GM12891 (cell line): ENCODE data around the gene ANGEL1. TPM values are rescaled to one million over a fixed set of nuclear protein-coding genes. Genes with fewer than 3 reads are reported as not detected.

Experiments
- DNase-seq: peaks from one replicate; pipeline ENCODE4 v3.0.0; 2011; ENCODE audit warnings: low spot score; ENCODE audit not compliant: insufficient read length
- FAIRE-seq: peaks from 2 replicates; lab custom pipeline; 2011; peaks lifted over from hg19 to GRCh38; lab: Jason Lieb, UNC
- PAX5 ChIP-seq: IDR thresholded peaks from 2 replicates; pipeline ENCODE4 v1.6.1; 2011; ENCODE audit warnings: low read length, moderate library complexity, mild to moderate bottlenecking; ENCODE audit not compliant: insufficient read depth, severe bottlenecking
- POLR2A ChIP-seq: IDR thresholded peaks from 2 replicates; pipeline ENCODE4 v1.6.1; 2011; ENCODE audit warnings: low read depth, low read length, control low read depth
- POLR2AphosphoS5 ChIP-seq: IDR thresholded peaks from 2 replicates; pipeline ENCODE4 v1.6.1; 2011; ENCODE audit warnings: low read depth, low read length, control low read depth
- POU2F2 ChIP-seq: IDR thresholded peaks from 2 replicates; pipeline ENCODE4 v1.6.1; 2011; ENCODE audit warnings: low read depth, mild to moderate bottlenecking, control low read depth, low read length, moderate library complexity
- SPI1 ChIP-seq: IDR thresholded peaks from 2 replicates; pipeline ENCODE4 v1.6.1; 2011; ENCODE audit warnings: low read depth, low read length, control low read depth
- TAF1 ChIP-seq: IDR thresholded peaks from 2 replicates; pipeline ENCODE4 v1.6.1; 2011; ENCODE audit warnings: low read depth, low read length, control low read depth
- polyA plus RNA-seq: library from polyadenylated mRNA; unstranded; fragments of >200 nt; gene quantifications from one replicate; pipeline ENCODE4 v1.2.1, GENCODE V29; 2012; ENCODE audit warnings: low read depth, missing spikeins, inconsistent platforms; ENCODE audit not compliant: missing spikeins

ANGEL1 gene, protein sequence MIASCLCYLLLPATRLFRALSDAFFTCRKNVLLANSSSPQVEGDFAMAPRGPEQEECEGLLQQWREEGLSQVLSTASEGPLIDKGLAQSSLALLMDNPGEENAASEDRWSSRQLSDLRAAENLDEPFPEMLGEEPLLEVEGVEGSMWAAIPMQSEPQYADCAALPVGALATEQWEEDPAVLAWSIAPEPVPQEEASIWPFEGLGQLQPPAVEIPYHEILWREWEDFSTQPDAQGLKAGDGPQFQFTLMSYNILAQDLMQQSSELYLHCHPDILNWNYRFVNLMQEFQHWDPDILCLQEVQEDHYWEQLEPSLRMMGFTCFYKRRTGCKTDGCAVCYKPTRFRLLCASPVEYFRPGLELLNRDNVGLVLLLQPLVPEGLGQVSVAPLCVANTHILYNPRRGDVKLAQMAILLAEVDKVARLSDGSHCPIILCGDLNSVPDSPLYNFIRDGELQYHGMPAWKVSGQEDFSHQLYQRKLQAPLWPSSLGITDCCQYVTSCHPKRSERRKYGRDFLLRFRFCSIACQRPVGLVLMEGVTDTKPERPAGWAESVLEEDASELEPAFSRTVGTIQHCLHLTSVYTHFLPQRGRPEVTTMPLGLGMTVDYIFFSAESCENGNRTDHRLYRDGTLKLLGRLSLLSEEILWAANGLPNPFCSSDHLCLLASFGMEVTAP
- 7.7 TPM for polyA plus RNA-seq

DNA sequence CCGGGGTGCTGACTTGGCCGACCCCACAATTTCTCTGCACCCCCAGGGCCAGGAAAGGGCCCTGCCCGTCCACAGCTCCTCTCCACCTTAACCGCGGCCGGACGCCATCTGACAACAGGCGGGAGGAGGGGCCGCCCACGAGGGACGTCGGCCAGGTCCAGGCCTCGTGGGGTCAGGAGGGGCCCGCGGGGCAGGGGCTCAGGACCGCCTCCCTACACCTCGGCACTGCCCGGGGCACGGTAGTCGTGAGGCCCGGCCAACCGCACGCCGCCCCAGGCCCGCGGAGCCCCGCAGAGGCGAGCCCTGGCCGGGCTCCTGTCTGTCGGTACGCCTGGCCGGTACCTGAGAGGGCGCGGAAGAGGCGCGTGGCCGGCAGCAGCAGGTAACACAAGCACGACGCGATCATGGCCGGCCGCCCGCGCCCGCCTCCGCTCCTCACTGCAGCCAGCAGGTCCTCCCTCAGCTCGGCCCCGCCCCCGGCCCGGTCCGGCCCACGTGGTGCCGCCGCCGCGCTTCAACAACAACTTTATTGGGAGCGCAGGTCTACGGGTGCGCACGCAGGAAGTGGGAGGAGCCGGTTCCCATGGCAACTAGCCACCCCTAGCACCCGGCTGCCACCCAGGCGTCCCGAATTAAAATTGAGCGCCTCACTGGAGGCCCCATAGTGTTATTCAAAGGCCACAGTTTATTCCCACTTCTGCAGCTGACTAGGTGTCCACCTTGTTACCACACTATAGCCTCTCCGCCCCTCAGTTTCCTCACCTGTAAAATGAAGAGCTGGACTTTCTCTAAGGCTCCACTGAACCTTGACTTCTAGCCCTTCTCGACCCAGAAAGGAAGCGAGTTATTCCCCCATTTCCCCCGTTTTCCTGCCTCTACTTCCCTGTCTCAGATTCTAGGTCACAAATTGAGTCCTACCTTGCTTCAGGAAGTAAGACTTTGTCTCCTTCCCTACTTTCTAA, at the start of gene ANGEL1:
ANGEL1 (minus strand) TSS at position 461 of the 962 bp plus-strand sequence; CDS start at position 406, 55 bp downstream.
- TF ChIP-seq POLR2AphosphoS5 (peak; percentile 73), POLR2A (peak; percentile 72), POU2F2 (peak; percentile 9; the same call in 1 of the 2 replicates), SPI1 (peak; percentile 19; the same call in 1 of the 2 replicates), TAF1 (peak; percentile 36; the same call in 1 of the 2 replicates), PAX5 (no peak)
- DNase-seq, result peak; percentile 80
- FAIRE-seq, result peak; percentile 99

DNA sequence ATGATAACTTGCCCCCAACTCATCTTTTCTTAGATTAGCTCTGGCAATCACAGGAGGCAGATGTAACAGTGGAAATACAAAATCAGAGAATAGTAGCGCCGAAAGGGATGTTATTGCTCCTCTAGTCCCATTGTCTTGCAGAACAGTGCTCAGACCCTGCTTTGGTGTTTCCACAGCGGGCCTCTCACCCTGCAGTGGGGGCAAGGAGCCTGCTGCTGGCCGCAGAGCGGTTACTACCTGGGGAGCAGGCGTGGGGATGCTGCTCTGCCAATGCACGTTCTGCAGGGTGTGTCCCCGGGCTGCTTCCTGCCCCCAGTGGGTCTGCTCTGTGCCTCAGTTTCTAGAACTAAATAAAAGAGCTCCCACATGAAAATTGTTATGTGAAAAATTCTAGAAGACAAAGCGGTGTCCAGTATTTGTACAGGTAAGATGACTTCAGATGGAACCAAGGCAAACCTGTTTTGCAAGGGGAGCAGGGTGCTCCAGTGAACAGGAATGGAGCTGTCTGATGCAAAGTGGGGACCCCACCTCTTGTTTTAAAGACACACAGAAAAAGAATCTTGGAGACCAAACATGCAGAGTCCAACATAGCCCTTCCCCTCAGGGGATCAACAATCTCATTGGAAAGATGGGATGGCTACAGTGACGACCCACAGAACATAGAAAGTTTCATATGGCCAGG, 49.0 kb upstream of the ANGEL1 start:
- TF ChIP-seq PAX5, result no peak
- no peak for FAIRE-seq
- no peak for DNase-seq

DNA sequence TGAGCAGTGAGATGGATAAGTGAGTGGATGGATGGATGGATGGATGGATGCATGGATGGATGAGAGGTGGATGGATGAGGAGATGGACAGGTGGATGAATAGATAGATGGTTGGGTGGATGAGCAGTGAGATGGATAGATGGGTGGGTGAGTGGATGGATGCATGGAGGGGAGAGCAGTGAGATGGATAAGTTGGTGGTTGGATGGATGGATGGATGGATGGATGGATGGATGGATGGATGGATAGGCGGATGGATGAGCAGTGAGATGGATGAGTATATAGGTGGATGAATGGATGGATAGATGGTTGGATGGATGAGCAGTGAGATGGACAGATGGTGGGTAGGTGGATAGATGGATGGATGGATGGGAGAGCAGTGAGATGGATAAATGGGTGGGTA, 44.1 kb upstream of the ANGEL1 start:
- no peak for FAIRE-seq
- TF ChIP-seq POU2F2 (no peak), SPI1 (no peak), POLR2A (no peak), TAF1 (no peak), PAX5 (no peak), POLR2AphosphoS5 (no peak)

DNA sequence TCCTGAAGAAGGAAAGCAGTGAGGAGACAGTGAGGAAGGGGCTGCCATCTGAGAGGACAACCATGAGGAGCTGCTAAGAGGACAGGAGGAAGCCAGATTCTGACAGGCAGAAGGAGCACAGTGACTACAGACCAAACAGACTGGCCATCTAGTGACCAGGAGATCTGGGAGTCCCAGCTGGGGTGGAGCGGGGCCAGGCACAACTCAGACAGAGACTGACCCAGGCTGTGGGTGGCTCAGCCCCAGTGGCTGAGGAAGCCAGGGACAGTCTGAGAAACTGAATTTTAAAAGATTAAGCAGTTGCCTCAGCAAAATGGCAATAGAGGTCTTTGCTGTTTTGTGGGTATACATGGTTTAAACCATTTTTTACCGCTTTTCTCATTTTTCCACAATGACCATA, 42.4 kb upstream of the ANGEL1 start:
- FAIRE-seq, result no peak
- TF ChIP-seq SPI1 (no peak), POLR2AphosphoS5 (no peak), TAF1 (no peak), POU2F2 (no peak), PAX5 (no peak), POLR2A (no peak)
- DNase-seq, result no peak

More for the DNA sequence above, 44.1 kb upstream of the ANGEL1 start:
- DNase-seq, result no peak

- DNase-seq, result no peak
- no peak for FAIRE-seq
- TF ChIP-seq POLR2AphosphoS5 (no peak), POU2F2 (no peak), PAX5 (no peak), POLR2A (no peak), TAF1 (no peak), SPI1 (no peak)
Observed at GRCh38 chr14:76848879-76849278, 36.2 kb upstream of the ANGEL1 start.

DNA sequence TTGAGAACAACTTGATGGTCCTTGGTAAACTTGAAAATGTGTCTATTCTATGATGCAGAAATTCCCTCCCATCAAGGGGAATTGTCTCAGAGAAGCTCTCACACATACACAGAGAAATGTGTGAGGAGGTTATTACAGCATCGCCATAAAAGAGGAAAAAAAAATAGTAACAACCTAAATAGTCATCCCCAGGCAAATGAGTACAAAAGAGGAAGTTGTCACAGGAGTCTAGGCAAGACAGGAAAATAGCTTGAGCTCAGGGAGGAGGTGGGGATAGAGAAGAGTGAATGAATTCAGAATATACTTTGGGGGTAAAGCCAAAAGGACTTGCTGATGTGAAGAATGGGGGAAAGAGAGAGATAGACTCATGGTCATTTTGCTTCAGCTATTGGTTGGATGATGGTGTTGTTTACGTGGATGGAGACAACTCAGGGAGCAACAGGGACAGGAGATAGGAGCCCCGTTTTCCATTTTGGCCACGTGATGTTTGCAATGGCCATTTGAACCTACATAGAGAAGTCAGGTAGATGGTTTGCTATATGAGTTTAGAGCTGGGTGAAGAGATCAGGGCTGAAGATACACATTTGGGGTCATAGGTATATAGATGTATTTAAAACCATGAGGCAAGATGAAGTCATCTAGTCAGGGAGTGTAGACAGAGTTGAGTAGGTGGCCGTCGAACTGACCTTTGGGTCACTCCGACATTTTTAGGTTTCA, 33.8 kb upstream of the ANGEL1 start:
- no peak for TF ChIP-seq SPI1
- no peak for TF ChIP-seq POLR2A
- TF ChIP-seq TAF1, result no peak
- TF ChIP-seq POU2F2, result no peak
- no peak for TF ChIP-seq PAX5
- TF ChIP-seq POLR2AphosphoS5, result no peak
- no peak for DNase-seq
- FAIRE-seq, result no peak

GRCh38 chr14:76844223-76844622, 31.5 kb upstream of the ANGEL1 start:
- TF ChIP-seq POLR2AphosphoS5 (no peak), SPI1 (no peak), TAF1 (no peak), POLR2A (no peak), PAX5 (no peak), POU2F2 (no peak)
- DNase-seq (no peak), FAIRE-seq (no peak)

DNA sequence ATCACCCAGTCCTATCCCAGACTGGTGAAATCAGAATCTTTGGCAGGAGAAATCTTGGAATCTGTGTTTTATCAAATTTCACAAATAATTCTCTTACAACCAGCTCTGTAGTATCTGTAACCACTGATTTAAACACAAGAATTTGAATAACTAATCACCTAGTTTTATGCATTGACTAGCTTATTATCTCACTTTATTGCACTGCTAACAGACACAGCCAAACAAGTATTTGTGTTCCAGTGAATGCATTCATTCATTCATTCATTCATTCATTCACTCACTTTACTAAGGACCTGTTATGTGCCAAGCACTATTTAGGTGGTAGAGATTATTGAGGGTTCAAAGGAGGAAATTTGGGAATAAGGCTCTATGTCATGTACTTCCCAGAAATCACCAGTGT, 29.7 kb upstream of the ANGEL1 start:
- DNase-seq, result no peak
- no peak for FAIRE-seq
- TF ChIP-seq TAF1, result no peak
- TF ChIP-seq SPI1, result no peak
- no peak for TF ChIP-seq POLR2AphosphoS5
- no peak for TF ChIP-seq POU2F2
- no peak for TF ChIP-seq POLR2A
- TF ChIP-seq PAX5, result no peak
